Motor neuron (in vitro differentiated cells): Measurements from ENCODE around the gene GADL1. TPM values are rescaled to one million over a fixed set of nuclear protein-coding genes. Genes with fewer than 3 reads are reported as not detected.

ENCODE experiments used
- ATAC-seq, 8 experiments: fragments of 200-7000 bp; cut with Tn5 transposase; replicated peaks in 6 of 8; 2 replicates each; pipeline ENCODE4 v1.8.0; 2021; ENCODE audit warnings: mild to moderate bottlenecking in 8 of 8, moderate library complexity in 8 of 8
- H3K27ac ChIP-seq, 2 donors: fragments of 250-450 bp; sonication (Bioruptor Pico); 2 replicates each; pipeline ENCODE4 v1.9.0; 2021; ENCODE audit warnings: antibody characterized with exemption in 2 of 2, mild to moderate bottlenecking in 2 of 2, moderate library complexity in 1 of 2
- H3K4me1 ChIP-seq, 2 donors: fragments of 250-450 bp; sonication (Bioruptor Pico); replicated peaks in 1 of 2; 2 replicates each; pipeline ENCODE4 v1.6.1; 2021; ENCODE audit warnings: antibody characterized with exemption in 2 of 2, mild to moderate bottlenecking in 2 of 2, moderate library complexity in 1 of 2
- H3K4me3 ChIP-seq, 5 donors: fragments of 250-450 bp; sonication (Bioruptor Pico); 2 replicates each; pipeline ENCODE4 v1.9.0; 2021; ENCODE audit warnings: antibody characterized with exemption in 5 of 5, mild to moderate bottlenecking in 5 of 5, moderate library complexity in 4 of 5
- WGBS, 10 experiments: fragments of 450-650 bp; shearing (Covaris generic); methylation state at CpG; one replicate each; pipeline ENCODE4 v1.0.0; 2022; 5-methylcytosine and 5-hydroxymethylcytosine counted together
- in situ Hi-C, 9 experiments: fragments of 400-800 bp; cut with MboI; loops; one replicate each; pipeline ENCODE4 v1.15.0; 2021; ENCODE audit warnings: low sequenced_read_pairs in 9 of 9, low pct_unique_long_range_greater_than_20kb in 2 of 9; ENCODE audit not compliant: unreplicated experiment in 9 of 9
- total RNA-seq, 8 experiments: library from RNA; unstranded; fragments of 300-600 nt; gene quantifications; 2 replicates each; pipeline versions ENCODE4 v1.2.3 to v1.2.4, GENCODE V29; 2022

Gene GADL1
- total RNA-seq, 8 experiments from 2014 or later, result 0.07 to 3.9 (median 0.49) TPM

DNA sequence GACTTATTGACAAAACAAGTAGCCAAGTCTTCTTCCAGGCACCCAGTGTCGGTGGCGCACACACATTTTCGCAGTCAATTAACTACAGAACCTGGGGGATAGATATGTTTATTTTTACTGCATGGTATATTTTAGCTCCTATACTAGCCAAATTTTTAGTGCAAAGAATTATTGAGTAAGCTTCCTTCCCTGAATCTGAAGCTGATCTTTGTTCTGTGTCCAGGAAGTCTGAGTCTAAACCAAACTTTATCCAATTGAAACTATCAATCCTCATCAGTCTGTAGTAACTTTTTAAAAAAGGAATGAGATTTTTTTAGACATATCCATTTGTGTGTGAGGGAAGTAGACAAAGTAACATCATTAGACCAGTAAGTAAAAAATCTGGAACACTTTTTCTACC, 133.1 kb downstream of the GADL1 start:
- H3K4me1 ChIP-seq, result no peaks in the 10 kb centered on the region
- WGBS, 10 experiments, result 88 to 100% (median 100%) methylated on average over 1 to 3 of the region's 3 CpGs; no CpG with 5 or more reads in 2 of the 10 experiments
- H3K27ac ChIP-seq, result no peak overlapping the region
- no peak overlapping the region for H3K4me3 ChIP-seq
- in situ Hi-C loops, result loop anchor here in 2 of 9 experiments (25.0 kb wide), 1 partner anchor 1001 kb away; no protein-coding TSS in a partner anchor
- ATAC-seq, result no peak

DNA sequence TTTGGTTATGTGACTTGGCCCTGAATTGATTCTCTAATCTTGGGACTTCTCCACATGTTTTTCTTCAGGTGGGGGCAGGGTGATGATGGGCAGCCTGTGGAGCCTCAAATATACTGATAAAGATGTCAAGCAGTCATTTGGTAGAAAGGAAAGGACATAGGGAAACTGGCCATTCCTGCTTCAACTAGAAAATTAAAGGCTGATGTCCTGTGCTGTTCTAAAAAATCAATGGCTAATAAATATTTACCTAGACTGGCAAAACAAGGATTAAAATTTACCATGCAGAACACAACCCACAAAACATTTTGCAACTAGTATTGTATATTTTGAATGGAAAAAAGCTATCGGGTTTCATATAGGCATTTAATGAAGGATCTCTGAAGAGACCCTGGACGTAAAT, 133.7 kb downstream of the GADL1 start:
- in situ Hi-C loops, result loop anchor here in 2 of 9 experiments (25.0 kb wide), 1 partner anchor 1002 kb away; no protein-coding TSS in a partner anchor

DNA sequence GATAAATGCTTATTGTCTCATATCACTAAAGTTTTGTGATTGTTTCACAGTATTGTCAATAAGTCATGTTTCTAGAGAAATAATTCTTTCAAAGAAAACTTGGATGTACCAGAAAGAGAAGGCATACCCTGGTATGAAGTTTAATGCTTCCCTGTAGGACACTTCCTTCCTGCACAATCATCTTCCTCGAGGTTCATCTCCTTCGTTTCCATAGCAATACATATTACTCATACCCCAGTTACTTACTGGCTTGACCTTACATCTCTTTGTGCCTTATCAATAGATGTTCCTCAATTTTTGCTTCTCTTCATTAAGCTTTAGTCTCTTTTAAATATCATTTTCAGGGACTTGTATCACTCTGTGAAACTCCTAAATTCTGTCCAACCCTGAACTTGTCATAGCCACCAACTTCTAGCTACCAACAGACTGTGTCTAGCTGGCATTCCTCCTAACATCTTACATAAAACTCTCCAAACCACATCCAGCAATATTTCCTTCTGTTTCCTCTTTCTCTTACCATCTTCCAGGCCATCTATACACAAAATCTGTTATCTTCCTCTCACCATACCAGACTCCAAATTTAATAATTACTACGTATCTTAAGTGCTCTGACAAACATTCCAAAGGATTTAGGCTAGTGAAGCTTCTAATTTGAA, 134.3 kb downstream of the GADL1 start:
- WGBS, 10 experiments, result 43 to 100% (median 66%) methylated on average over 1 to 3 of the region's 3 CpGs
- no peak for ATAC-seq
- in situ Hi-C loops, result loop anchor here in 2 of 9 experiments (25.0 kb wide), 1 partner anchor 1002 kb away; no protein-coding TSS in a partner anchor

More for the DNA sequence above, 133.7 kb downstream of the GADL1 start:
- Histone ChIP-seq H3K4me1 (no peaks in the 10 kb centered on the region), H3K27ac (no peak overlapping the region), H3K4me3 (no peak overlapping the region)
- WGBS, 10 experiments, result 67 to 100% (median 87%) methylated on average over 1 to 2 of the region's 2 CpGs; no CpG with 5 or more reads in 1 of the 10 experiments
- no peak for ATAC-seq

DNA sequence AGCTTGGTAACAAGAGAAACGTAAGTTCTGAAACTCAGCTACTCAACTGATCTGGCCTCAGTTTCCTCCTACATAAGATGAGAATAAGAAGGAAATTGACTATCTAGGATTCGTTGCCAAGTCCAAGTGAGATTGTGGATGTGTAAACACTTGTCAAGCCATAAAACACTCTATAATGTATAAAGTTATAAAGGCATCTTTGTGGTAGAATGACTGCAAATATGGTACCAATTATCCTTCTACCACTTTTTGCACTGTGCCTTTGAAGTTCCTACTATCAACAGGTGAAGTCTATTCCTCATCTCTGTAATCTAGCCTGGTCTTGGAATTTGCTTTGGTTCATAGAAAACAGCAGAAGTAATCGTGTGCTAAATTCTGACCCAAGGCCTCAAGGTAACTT, 138.2 kb downstream of the GADL1 start:
- Histone ChIP-seq H3K4me1 (no peaks in the 10 kb centered on the region), H3K27ac (no peak overlapping the region), H3K4me3 (no peak overlapping the region)
- ATAC-seq, result no peak
- WGBS, 10 experiments, result 58 to 100% (median 79%) methylated on average over 1 to 3 of the region's 3 CpGs; no CpG with 5 or more reads in 2 of the 10 experiments
- in situ Hi-C loops, result loop anchor here in 2 of 9 experiments (25.0 kb wide), 1 partner anchor 1006 kb away; no protein-coding TSS in a partner anchor

More for the DNA sequence above, 134.3 kb downstream of the GADL1 start:
- Histone ChIP-seq H3K27ac (no peak overlapping the region), H3K4me3 (no peak overlapping the region), H3K4me1 (no peaks in the 10 kb centered on the region)

DNA sequence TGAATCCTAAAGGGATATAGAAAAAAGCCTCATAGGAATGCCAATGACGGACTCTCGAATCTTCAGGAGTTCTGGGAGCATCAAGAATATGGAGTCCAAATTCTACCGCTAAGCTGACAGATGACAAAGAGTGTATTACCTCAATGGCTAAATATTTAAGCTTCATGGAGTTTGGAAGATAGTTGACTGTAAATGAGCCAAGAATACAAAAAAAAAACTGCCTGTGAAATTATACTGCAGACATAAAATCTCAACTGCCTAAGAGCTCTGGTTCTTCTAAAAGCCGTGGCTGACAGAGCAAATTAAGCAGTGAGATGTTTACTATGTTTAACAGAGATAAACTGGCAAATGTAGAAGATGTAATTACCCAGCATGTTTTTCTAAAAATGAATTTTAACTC, 140.0 kb downstream of the GADL1 start:
- WGBS, 10 experiments, result 12 to 100% (median 95%) methylated on average over 1 to 4 of the region's 4 CpGs; no CpG with 5 or more reads in 1 of the 10 experiments
- no peak for ATAC-seq
- in situ Hi-C loops, result loop anchor here in 2 of 9 experiments (25.0 kb wide), 1 partner anchor 1008 kb away; no protein-coding TSS in a partner anchor
- Histone ChIP-seq H3K4me3 (no peak overlapping the region), H3K27ac (no peak overlapping the region), H3K4me1 (no peaks in the 10 kb centered on the region)

DNA sequence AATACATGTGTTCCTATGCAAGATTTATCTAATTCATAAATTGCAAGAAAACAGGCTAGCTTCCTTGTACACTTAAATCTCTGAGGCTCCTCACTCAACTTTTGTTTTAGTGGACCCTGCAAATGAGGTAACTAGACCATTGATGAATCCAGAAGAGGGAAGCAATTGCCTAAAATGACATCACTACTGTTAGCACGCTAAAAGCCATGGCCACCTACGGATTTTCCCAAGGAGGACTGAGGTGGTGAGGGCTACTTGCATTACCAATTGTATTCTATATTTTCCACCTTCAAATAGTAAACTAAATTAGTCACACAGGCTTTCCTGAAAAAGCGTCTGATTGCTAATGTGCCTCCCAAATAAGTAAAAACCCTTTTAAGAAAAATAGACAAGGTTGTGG, 140.7 kb downstream of the GADL1 start:
- 47 to 100% (median 87%) methylated on average over 1 to 3 of the region's 3 CpGs; no CpG with 5 or more reads in 1 of the 10 experiments for WGBS, 10 experiments
- H3K4me1 ChIP-seq, result peaks cover 0 to 4% of the 10 kb centered on the region in 2 donors
- ATAC-seq, result no peak
- in situ Hi-C loops, result loop anchor here in 2 of 9 experiments (25.0 kb wide), 1 partner anchor 1009 kb away; no protein-coding TSS in a partner anchor
- H3K4me3 ChIP-seq, result no peak overlapping the region
- H3K27ac ChIP-seq, result no peak overlapping the region

DNA sequence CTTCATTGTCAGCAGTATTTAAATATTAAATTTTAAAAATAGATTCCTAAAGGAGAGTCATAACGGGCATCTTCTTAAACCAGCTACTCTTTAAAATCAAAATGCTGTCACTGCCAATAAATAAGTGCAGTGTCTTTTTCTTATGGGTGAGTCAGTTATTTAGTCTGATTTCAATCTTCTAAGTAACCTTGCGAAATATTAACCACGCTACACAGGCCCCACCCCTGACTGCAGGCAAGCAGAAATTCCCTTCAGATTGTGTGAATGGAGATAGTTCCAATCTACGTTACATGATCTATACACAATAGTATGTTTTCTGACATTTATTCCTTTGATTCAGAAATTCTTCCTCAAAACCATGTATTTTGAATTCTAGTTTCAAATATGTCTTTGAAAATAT, 141.5 kb downstream of the GADL1 start:
- WGBS, 10 experiments, result 3 to 100% (median 70%) methylated on average over 2 to 4 of the region's 4 CpGs; no CpG with 5 or more reads in 1 of the 10 experiments
- in situ Hi-C loops, result loop anchor here in 2 of 9 experiments (25.0 kb wide), 1 partner anchor 1009 kb away; no protein-coding TSS in a partner anchor
- no peak overlapping the region for H3K4me3 ChIP-seq
- no peak overlapping the region for H3K27ac ChIP-seq
- peak in 4 of 8 experiments; percentile 48 to 94 (median 79) for ATAC-seq
- H3K4me1 ChIP-seq, result peaks cover 0 to 5% of the 10 kb centered on the region in 2 donors

DNA sequence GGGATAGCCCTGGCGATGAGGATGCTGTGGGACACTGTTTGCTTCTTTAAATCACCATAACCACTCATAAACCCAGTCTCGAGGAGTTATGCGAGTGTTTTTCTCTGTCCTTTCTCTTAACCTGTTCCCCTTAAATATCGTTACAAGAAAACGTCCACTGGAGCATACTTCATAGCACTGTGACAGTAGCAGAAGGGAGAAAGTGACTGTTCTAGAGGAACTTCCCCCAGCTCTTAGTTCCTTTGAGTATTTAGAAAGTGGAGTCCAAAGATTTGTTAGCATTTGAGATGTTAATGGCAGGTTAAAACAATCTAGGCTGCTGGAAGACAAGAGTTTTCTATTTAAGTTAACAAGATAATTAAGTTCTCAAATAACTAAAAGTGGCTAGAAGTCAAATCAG, 142.0 kb downstream of the GADL1 start:
- 75 to 94% (median 86%) methylated on average over 2 to 4 of the region's 5 CpGs; no CpG with 5 or more reads in 2 of the 10 experiments for WGBS, 10 experiments
- Histone ChIP-seq H3K4me3 (no peak overlapping the region), H3K4me1 (peaks cover 0 to 5% of the 10 kb centered on the region in 2 donors), H3K27ac (no peak overlapping the region)
- ATAC-seq, result no peak
- in situ Hi-C loops, result loop anchor here in 2 of 9 experiments (25.0 kb wide), 1 partner anchor 1010 kb away; no protein-coding TSS in a partner anchor

DNA sequence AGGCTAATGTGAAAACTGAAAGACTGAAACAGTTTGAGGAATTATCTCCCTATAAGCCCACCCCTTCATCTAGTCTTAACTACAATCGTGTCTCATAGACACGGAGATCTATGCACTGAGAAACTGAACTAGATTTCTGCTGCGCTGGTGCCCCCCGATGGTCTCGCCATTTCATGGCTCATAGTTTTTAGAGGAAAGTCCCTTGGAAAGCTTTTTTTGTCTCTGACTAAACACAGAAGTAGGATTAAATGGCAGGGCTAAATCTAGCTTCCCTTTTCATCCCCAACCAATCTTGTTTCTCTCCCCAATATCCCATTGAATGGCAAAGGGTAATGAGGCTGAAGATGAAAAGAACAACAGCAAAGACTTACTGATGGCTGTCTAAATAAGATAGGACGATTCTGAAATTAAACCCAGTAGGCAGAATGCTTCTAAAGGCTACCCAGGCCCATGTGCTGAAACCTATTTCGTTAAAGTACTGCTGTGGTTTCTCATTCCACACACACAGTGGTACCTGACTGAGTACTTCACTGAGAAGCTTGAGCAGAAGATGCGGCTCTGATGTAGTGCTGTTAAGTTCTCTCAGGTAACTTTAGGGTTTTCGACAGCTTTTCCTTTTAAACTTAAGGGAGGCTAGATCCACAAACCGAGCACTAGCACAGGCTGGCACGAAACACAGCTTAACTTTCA, 142.7 kb downstream of the GADL1 start:
- peak in 2 of 8 experiments; percentile 23 to 43 for ATAC-seq
- 53 to 92% (median 71%) methylated on average over 3 to 9 of the region's 11 CpGs; no CpG with 5 or more reads in 1 of the 10 experiments for WGBS, 10 experiments
- Histone ChIP-seq H3K27ac (no peak overlapping the region), H3K4me1 (peaks cover 0 to 5% of the 10 kb centered on the region in 2 donors), H3K4me3 (no peak overlapping the region)
- in situ Hi-C loops, result loop anchor here in 2 of 9 experiments (25.0 kb wide), 1 partner anchor 1011 kb away; no protein-coding TSS in a partner anchor

DNA sequence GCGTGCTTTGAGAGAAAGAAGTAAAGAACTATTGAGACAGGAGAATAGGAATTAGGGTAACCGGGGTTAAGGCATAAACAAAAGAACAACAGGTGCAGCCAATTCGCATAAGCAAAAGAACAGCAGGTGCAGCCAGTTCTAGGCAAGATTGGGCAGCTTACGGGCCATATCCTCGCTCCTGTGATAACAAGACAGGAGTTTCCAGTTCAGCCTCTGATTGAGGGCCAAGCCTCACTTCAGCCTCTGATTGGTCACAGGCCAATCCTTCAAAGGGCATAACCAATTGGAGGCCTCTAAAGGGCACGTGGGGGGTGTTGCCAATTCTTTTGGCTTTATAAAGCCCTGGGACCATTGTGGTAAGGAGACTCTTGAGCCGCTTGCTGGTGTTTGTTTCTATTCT, 143.5 kb downstream of the GADL1 start:
- ATAC-seq, result no peak
- 63 to 91% (median 84%) methylated on average over 2 to 7 of the region's 7 CpGs for WGBS, 10 experiments
- in situ Hi-C loops, result loop anchor here in 2 of 9 experiments (25.0 kb wide), 1 partner anchor 1011 kb away; no protein-coding TSS in a partner anchor

DNA sequence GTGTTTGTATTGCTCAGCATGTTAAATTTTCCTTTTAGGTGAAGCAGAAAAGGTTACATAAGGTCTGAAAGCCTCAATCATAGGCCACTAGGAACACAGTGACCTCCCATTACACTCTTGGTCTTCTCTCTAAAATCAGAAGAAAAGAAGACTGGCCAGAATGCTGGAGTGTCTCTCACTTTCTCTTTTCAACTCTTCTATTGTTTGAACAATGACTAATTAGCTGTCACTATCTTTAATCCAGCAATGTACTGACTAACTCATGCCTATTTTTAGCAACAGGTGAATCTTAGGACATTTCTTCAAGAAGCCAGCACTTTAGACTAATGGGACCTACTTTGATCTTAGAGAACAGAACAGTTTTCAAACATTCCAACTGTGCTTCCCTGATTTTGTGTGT, 145.2 kb downstream of the GADL1 start:
- peaks cover 0 to 5% of the 10 kb centered on the region in 2 donors for H3K4me1 ChIP-seq
- in situ Hi-C loops, result loop anchor here in 1 of 9 experiments (25.0 kb wide), 1 partner anchor 712 kb away; no protein-coding TSS in a partner anchor
- H3K27ac ChIP-seq, result no peak overlapping the region
- ATAC-seq, result no peak
- H3K4me3 ChIP-seq, result no peak overlapping the region

More for the DNA sequence above, 143.5 kb downstream of the GADL1 start:
- no peak overlapping the region for H3K27ac ChIP-seq
- peaks cover 0 to 5% of the 10 kb centered on the region in 2 donors for H3K4me1 ChIP-seq
- H3K4me3 ChIP-seq, result no peak overlapping the region

DNA sequence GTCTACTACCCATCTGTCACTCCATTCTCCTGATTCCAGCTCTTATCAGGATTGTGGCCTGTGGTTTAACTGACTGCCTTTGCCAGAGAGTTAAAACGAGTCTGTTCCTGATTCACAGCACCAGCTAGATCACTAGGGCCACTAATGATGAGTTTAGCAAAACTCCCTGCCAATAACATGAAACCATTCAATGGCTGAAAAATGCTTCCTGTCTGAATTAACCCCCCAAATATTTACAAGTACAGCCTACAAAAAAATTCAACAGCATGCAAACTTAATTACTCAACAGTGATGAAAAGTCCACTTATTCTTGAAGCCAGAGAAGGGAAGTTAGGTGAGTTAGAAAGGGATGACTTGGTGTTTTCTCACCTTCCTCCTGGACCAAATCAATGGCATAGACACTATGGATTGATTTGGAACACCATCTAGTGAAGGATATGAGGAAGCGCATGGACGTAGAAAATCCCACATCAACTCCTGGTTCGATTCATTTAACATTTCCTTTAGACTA, 146.6 kb downstream of the GADL1 start:
- H3K4me3 ChIP-seq, result no peak overlapping the region
- in situ Hi-C loops, result loop anchor here in 1 of 9 experiments (25.0 kb wide), 1 partner anchor 711 kb away; no protein-coding TSS in a partner anchor
- ATAC-seq, result peak in 1 of 8 experiments; percentile 30
- 28 to 100% (median 86%) methylated on average over 2 to 4 of the region's 4 CpGs; no CpG with 5 or more reads in 1 of the 10 experiments for WGBS, 10 experiments
- peaks cover 0 to 5% of the 10 kb centered on the region in 2 donors for H3K4me1 ChIP-seq
- H3K27ac ChIP-seq, result no peak overlapping the region
